Measurements from ENCODE around the gene ABHD16B.

- TF ChIP-seq ZNF274 (IDR thresholded peaks at IDR 0.05; ENCODE audit: low read depth, low read length) = no peak
- no peak for TF ChIP-seq SUZ12 (IDR thresholded peaks at IDR 0.05; ENCODE audit: extremely low read depth, insufficient read depth, insufficient read length)
- TF ChIP-seq YY1 (IDR thresholded peaks at IDR 0.05; ENCODE audit: insufficient read depth, insufficient read length) = no peak
Observed at GRCh38 chr20:63883201-63883593, 21.9 kb downstream of the ABHD16B start.
